Liver (tissue), 9 donors: ENCODE data around the gene FHDC1. TPM values are rescaled to one million over a fixed set of nuclear protein-coding genes. Genes with fewer than 3 reads are reported as not detected.

Experiments
- DNase-seq: peaks from one replicate; pipeline ENCODE4 v3.0.0-alpha.2; 2017; ENCODE audit warnings: low spot score
- H3K27ac ChIP-seq, 2 donors: one replicate each; pipeline ENCODE4 v1.7.0; 2013; ENCODE audit warnings: inconsistent platforms in 2 of 2, low read length in 2 of 2, control low read depth in 1 of 2, low read depth in 1 of 2, mild to moderate bottlenecking in 1 of 2
- H3K27me3 ChIP-seq, 4 donors: one replicate each; pipeline versions ENCODE4 v1.6.1 to v1.7.0; 2013; ENCODE audit warnings: low read length in 3 of 4, inconsistent platforms in 1 of 4, mild to moderate bottlenecking in 1 of 4, moderate library complexity in 1 of 4; ENCODE audit not compliant: control insufficient read depth in 4 of 4, insufficient read depth in 4 of 4
- H3K36me3 ChIP-seq, 4 donors: one replicate each; pipeline versions ENCODE4 v1.6.1 to v1.7.0; 2013; ENCODE audit warnings: low read length in 3 of 4, mild to moderate bottlenecking in 3 of 4, low read depth in 1 of 4, moderate library complexity in 1 of 4; ENCODE audit not compliant: control insufficient read depth in 4 of 4, insufficient read depth in 3 of 4
- H3K4me1 ChIP-seq, 4 donors: one replicate each; pipeline versions ENCODE4 v1.6.1 to v1.7.0; 2013; ENCODE audit warnings: low read length in 3 of 4, mild to moderate bottlenecking in 3 of 4, moderate library complexity in 1 of 4; ENCODE audit not compliant: control insufficient read depth in 4 of 4, insufficient read depth in 4 of 4
- H3K4me3 ChIP-seq, 3 donors: one replicate each; pipeline versions ENCODE4 v1.6.1 to v1.7.0; 2013; ENCODE audit warnings: low read length in 3 of 3, control low read depth in 1 of 3, low read depth in 1 of 3, mild to moderate bottlenecking in 1 of 3
- H3K9ac ChIP-seq, 2 donors: one replicate each; pipeline ENCODE4 v1.7.0; 2013; ENCODE audit warnings: low read length in 2 of 2, mild to moderate bottlenecking in 2 of 2, moderate library complexity in 2 of 2, control low read depth in 1 of 2, low read depth in 1 of 2
- H3K9me3 ChIP-seq, 4 donors: one replicate each; pipeline versions ENCODE4 v1.6.1 to v1.7.0; 2013; ENCODE audit warnings: low read length in 3 of 4; ENCODE audit not compliant: control insufficient read depth in 4 of 4
- ATF3 ChIP-seq: IDR thresholded peaks from 2 replicates; pipeline ENCODE4 v1.6.1; 2016; ENCODE audit warnings: antibody characterized with exemption
- CTCF ChIP-seq: fragments of 150-350 bp; IDR thresholded peaks from 2 replicates; pipeline ENCODE4 v1.5.1; 2017; ENCODE audit warnings: improper control_type of control experiment, low read depth, low read length; ENCODE audit not compliant: missing input control
- EGR1 ChIP-seq, 2 donors: IDR thresholded peaks; 2 replicates each; pipeline ENCODE4 v1.6.1; 2016 to 2018; ENCODE audit warnings: antibody characterized with exemption in 2 of 2, low read depth in 2 of 2
- FOXA2 ChIP-seq: IDR thresholded peaks from 2 replicates; pipeline ENCODE4 v1.6.1; 2016; ENCODE audit warnings: antibody characterized with exemption
- GABPA ChIP-seq, 2 donors: IDR thresholded peaks in 1 of 2; conservative IDR thresholded peaks in 1 of 2; 2 replicates each; pipeline ENCODE4 v1.6.1; 2016; ENCODE audit warnings: antibody characterized with exemption in 2 of 2, mild to moderate bottlenecking in 1 of 2, moderate library complexity in 1 of 2
- HNF4G ChIP-seq: IDR thresholded peaks from 2 replicates; pipeline ENCODE4 v1.6.1; 2016; ENCODE audit warnings: antibody characterized with exemption
- JUND ChIP-seq, 2 donors: IDR thresholded peaks; 2 replicates each; pipeline ENCODE4 v1.6.1; 2016; ENCODE audit warnings: antibody characterized with exemption in 2 of 2
- MAX ChIP-seq: IDR thresholded peaks from 2 replicates; pipeline ENCODE4 v1.6.1; 2016; ENCODE audit warnings: antibody characterized with exemption
- NR2F2 ChIP-seq: IDR thresholded peaks from 2 replicates; pipeline ENCODE4 v1.6.1; 2016; ENCODE audit warnings: antibody characterized with exemption
- RAD21 ChIP-seq, 2 donors: IDR thresholded peaks; 2 replicates each; pipeline ENCODE4 v1.6.1; 2016; ENCODE audit warnings: antibody characterized with exemption in 2 of 2, mild to moderate bottlenecking in 2 of 2
- REST ChIP-seq: IDR thresholded peaks from 2 replicates; pipeline ENCODE4 v1.6.1; 2016; ENCODE audit warnings: antibody characterized with exemption, mild to moderate bottlenecking
- RXRA ChIP-seq, 2 donors: IDR thresholded peaks; 2 replicates each; pipeline ENCODE4 v1.6.1; 2017 to 2018; ENCODE audit warnings: antibody characterized with exemption in 2 of 2, mild to moderate bottlenecking in 1 of 2
- SP1 ChIP-seq: IDR thresholded peaks from 2 replicates; pipeline ENCODE4 v1.6.1; 2018; ENCODE audit warnings: antibody characterized with exemption, mild to moderate bottlenecking
- TAF1 ChIP-seq: conservative IDR thresholded peaks from 2 replicates; pipeline ENCODE4 v1.6.1; 2016; ENCODE audit warnings: antibody characterized with exemption, mild to moderate bottlenecking
- ZBTB33 ChIP-seq: IDR thresholded peaks from 2 replicates; pipeline ENCODE4 v1.6.1; 2016; ENCODE audit warnings: antibody characterized with exemption
- WGBS: extraction: QIAGEN DNeasy Blood & Tissue Kit; methylation state at CpG from one replicate; pipeline ENCODE4 v1.1.7; 2013; 5-methylcytosine and 5-hydroxymethylcytosine counted together
- polyA plus RNA-seq, 2 donors: library from polyadenylated mRNA; stranded (reverse) in 1 of 2; unstranded in 1 of 2; fragments of 200-250 nt in 1 of 2; fragments of >200 nt in 1 of 2; fragmentation: Nextera tagmentation in 1 of 2; extraction: Ambion mirVana in 1 of 2; gene quantifications; one replicate each; pipeline versions ENCODE4 v1.2.1 to v1.2.3, GENCODE V29; 2013 to 2015
- total RNA-seq, 2 donors: library from RNA; depleted of rRNA; stranded (reverse); fragments of >200 nt; gene quantifications; one replicate each; pipeline ENCODE4 v1.2.3, GENCODE V29; 2014
- donor health status: healthy.
- donor health status: healthy.
- donor health status: healthy.
- donor health status: healthy.
- donor health status: healthy.

The FHDC1 gene
- total and polyA plus RNA-seq, 4 donors, result 0.06 to 33.0 (median 0.11) TPM

DNA sequence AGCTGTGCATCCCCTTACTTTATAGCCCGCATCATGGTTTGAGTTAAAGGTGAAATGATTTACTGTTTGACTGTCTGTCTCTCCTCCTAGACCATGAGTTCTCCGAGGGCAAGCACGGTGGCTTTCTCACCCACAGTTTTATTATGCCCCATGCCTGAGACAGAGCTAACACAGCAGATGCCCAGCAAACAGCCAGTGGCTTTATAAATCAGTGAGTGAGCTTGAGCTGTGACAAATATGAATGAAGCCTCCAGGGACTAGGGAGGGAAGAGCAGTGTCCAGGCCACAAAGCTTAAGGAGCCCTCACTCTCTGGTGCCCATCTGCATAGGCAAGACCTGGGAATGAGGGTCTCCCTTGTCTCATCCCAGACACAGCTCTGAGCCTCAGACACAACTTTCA, 57.9 kb downstream of the FHDC1 start (continued):
- no peak for TF ChIP-seq REST

GRCh38 chr4:152996111-152996571, 60.0 kb downstream of the FHDC1 start:
- no peak for DNase-seq
- Histone ChIP-seq H3K4me3 (no peak overlapping the region), H3K27ac (no peak overlapping the region), H3K27me3 (no peaks in the 10 kb centered on the region), H3K9me3 (no peaks in the 10 kb centered on the region), H3K36me3 (no peaks in the 10 kb centered on the region), H3K9ac (no peak overlapping the region), H3K4me1 (no peaks in the 10 kb centered on the region)
- TF ChIP-seq NR2F2 (no peak), FOXA2 (no peak), ATF3 (no peak), ZBTB33 (no peak), TAF1 (no peak), EGR1 (IDR thresholded peaks at IDR 0.05; ENCODE audit: low read depth in 2 of 2) (no peak), JUND (IDR thresholded peaks at IDR 0.05) (no peak), RXRA (IDR thresholded peaks at IDR 0.05) (no peak), MAX (no peak), RAD21 (IDR thresholded peaks at IDR 0.05) (no peak), SP1 (no peak), CTCF (no peak), GABPA (IDR thresholded peaks at IDR 0.05 in 1 of 2, conservative IDR thresholded peaks at IDR 0.05 in 1 of 2) (no peak), HNF4G (no peak)
- 37% methylated on average over 8 of the region's 8 CpGs for WGBS
